Activated CD8-positive, alpha-beta memory T cell treated with anti-CD3 and anti-CD28 coated beads for 4 hours (primary cell): ENCODE data around the gene DNMT3A.

Experiments used
- DNase-seq, 2 donors: peaks; one replicate each; pipeline ENCODE4 v3.0.0-alpha.2; 2020; ENCODE audit warnings: low read depth in 2 of 2

DNMT3A gene

DNA sequence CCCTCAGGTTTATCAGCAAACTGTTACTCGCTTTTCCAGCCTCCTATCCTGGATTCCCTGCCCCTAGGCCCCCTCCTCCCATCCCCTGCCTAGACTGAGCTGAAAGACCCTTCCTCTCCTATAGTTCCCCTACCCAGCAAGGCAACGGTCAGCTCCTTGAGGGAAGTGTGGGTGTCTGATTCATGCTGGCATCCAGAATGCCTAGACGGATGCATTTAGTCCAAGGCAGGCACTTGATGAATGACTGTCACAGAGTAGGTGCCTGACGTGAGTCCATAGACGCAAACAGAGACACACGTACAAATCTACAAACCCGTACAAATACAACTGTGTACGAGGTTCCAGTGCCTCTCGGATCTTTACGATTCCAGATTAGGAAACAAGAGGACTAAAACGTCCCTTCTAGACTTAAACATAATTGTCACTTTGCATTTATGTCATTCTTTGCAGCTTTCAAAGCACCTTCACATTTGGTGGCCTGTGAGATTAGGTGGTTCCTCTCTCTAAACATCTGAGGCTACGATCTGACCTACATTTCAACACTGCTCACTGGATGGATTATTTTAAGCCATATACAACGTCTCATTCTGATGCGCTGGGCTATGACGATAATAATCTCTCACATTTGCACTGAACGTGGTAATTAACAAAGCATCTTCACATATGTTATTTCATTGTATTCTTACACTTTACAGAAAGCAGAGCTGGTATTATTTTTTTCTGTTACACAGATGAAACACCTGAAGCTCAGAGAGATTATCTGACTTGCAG is 36.7 kb downstream of the DNMT3A start:
- DNase-seq: no peak

DNA sequence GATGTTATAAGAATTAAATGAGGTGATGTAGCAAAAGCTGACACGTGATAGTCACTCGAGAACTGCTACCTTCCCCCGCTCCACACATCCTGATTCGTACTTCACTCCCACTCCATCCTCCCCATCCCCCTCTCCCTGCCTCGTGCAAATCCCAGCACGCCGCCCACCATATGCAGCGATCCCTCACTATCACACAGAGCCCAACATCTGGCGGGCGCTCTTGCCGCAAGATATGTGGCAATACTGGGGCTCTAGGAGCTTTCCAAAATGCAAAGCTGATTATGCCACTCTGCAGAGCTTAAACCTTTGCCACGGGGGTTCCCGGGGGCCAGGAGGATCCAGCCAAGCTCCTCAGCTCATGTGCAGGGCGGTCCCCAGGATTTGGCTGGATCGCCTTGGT is 37.4 kb downstream of the DNMT3A start:
- no peak for DNase-seq

DNA sequence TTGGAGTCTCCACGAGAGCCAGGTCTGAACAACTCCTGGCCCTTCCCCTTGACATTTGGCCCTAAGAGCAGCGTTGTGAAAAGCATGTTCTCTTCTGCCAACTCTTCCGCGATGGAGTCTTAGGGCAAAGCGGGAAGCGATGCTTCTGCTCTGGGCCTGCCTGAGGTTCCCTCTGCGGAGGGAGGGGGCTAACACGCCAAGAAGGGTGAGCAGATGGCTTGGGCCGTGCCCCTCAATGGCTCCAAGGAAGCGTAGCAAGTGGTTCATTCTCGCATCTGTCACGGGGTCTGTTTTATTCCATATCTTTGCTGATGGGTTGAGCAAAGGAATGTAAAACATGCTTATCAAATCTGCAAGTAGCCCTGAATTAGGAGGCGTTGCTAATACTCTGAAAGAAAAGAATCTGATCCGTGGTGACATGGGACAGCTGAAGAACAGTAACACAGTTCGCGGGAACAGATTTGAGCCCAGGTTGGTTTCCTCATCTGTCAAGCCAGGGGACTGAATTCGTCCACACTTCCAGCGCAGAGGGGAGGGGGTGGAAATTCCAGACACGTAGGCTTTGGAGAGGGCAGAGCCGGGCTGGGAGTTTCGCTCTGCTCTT is 38.0 kb downstream of the DNMT3A start:
- no peak for DNase-seq

DNA sequence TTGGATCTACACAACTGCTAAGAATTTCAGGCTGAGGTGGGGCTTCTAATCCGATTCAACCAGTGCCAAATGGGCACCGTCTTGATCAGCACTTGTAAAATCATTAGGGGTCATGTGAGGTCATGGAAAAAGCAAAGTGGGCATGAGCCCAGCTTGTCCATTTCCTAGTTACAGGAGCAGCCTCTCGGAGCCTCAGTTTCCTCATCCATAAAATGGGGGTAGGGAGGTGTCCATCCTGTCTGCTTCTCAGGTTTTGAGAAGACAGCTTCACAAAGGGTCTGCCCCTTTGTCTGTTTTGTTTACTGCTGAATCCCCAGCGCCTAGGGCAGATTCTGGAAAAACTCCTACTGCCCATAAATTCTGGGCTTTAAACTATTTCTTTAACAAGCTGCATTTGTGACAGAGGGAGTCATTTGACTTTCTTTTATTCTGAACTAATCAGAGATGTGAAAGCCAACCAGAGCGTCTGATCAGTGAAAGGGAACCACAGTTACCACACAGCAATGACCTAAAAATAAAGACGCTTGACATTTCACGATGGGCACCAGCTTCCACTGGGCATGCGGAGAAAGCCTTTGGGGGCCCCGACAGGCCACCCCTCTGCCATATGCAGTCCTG is 38.9 kb downstream of the DNMT3A start:
- DNase-seq: no peak

DNA sequence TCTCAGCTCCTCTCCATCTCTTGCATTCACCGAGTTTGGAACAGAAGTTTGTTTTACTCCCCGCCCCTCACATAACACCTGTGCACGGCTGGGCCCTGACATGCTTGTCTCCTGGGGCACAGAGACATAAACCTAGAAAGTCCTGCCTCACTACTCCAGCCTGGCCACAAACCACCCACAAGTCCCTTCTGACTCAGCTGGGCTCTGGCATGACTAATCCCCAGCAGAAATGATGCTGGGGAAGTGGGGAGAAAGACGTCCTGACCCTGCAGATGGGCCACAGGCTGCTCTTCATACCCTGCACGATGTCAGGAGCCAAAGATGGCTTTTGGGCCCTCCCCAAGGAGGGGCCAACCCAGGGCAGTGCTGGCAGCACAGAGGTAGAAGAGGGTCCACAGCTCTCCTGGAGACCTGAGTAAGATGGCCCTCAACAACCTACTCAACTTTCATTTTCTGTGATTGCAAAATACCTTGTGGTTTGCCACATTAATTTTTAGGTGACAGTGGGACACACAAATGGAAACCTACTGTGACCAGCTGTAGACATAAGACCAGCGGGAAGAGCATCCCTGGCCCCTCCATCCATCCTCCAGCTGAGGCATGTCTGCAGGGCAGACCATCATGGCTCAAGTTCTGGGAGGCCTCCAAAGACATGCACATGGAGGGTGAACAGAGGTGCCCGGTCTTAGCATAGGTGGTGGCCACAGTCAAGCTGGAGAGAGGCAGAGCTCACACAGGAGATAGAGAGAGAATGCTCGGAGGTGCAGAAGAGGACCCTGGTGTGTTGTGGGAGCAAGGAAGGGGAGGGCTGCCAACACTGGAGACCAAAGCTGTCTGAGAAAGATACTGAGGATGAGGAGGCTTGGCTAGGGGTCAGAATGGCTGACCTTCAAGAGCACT is 40.0 kb downstream of the DNMT3A start:
- DNase-seq: peak; percentile 45 to 61

DNA sequence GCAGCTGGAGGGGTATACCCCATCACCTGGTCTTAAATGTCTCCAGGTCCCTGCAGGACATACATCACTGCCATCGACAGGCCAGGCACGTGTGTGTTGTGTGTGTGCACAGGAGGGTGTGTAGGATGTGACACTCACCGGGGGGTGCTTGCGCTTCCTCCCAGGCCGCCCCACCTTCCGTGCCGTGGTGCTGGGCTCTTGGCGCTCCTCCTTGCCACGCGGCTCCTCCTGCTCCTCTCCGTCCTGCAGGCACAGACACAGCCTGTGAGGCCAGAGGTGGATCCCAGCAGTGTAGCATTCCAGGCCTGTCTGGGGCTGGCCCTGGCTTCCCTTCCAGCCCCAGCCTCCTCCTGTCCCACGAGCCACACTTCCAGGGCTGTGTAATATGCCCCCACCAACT is 41.7 kb downstream of the DNMT3A start:
- no peak for DNase-seq

DNA sequence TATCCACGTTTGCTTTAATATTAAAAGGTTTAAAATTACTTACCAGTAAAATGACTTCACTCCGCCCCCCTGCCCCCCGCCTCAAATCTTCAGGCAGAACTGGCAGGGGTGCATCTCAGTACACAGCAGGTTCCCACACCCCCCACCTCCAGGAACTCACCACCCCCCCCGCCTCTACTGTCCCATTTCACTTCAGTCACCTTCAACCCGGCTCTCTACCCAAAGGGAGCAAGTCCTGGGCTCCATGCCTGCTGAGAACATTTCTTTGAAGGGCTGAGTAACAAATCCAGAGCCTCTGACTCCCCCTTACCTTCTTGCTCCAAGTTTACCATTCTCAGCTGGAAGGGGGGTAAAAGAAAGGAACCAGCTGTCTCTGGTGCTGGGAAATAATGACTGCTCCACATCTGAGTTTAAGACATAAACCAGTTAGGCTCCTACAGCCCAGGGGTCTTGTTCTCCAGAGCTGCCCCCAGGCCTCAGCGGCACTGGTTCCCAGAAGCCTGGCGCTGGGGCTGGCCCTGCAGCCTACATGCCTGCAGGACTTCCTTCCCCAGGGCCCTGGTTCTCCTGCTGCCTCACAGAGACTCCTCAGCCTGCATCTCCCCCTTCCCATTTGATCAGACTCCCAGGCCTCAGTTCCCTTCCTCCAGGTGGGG is 42.8 kb downstream of the DNMT3A start:
- DNase-seq: no peak

DNA sequence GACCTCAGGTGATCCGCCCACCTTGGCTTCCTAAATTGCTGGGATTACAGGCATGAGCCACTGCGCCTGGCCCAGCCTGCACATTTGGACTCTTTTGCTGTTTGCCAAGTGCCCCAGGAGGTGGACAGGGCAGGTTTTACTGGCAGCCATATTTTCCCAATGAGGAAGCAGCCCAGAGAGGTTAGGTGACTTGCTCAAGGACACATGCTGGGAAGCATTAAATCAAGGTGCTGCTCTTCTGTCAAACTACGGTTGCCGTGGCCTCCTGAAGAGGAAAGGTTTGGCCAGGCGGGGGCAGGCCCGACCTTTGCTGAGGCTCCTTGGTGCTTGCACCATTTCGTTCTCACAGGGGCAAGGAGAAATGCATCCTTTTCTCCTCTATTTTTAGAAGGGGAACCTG is 44.0 kb downstream of the DNMT3A start:
- no peak for DNase-seq

DNA sequence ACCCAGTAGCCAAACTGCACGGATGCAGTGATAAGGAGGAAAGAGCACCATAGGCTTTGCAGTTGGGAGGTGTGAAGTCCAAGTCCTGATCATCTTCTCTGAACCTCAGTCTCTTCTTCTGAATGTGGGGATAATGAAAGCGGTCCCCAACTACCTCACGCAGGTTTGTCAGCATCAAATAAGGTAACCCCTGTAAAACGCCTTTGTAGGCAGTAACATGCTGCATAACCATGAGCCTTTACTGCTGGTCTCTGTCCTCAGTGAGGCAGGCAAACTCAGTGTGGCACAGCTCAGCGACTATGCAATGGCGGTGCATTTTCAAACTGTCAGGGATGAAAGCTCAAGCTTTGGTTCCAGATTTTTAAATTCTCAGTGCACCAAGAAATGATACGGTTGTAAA is 46.1 kb downstream of the DNMT3A start:
- DNase-seq: no peak

DNA sequence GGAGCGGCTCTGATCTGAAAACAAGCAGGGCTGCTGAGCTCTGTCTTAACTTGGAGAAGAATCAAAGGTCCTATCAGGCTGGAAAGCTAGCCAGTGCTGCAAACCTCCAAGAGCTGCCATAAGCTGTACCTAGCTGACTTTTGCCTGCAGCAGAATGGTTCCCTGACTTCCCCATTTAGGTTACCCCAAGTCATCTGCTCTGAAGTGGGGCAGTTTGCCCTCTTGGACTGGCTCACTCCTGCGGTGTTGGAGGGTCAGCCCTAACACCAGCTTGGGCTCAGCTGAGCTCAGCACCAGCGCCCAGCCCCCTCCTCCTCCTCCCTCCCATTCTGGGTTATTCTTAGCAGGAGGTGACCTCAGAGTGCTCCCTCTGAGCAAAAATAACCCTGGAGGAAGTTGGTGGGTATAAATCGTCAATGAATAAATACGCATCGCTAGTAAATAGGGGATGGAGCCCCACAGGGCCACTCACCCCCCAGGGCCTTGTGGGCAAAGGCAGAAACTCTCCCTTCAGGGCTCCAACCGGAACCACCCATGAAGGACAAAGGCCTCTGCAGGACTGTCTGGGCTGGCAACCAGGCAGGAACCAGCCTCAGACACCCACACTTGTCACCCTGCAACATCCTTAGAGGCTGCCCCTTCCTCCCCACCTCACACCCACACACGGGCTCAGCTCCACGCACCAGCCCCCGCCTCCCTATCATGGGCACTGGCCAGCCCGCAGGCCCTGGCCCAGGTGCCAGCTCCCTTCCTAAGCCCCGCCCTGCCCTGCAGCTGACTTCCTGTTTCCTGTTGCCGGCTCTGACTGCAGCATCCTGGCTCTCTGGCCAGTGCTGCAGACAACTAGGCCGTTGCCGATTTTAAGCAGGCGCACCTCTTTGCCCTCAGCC is 46.9 kb downstream of the DNMT3A start:
- DNase-seq: peak; percentile 45 to 56

DNA sequence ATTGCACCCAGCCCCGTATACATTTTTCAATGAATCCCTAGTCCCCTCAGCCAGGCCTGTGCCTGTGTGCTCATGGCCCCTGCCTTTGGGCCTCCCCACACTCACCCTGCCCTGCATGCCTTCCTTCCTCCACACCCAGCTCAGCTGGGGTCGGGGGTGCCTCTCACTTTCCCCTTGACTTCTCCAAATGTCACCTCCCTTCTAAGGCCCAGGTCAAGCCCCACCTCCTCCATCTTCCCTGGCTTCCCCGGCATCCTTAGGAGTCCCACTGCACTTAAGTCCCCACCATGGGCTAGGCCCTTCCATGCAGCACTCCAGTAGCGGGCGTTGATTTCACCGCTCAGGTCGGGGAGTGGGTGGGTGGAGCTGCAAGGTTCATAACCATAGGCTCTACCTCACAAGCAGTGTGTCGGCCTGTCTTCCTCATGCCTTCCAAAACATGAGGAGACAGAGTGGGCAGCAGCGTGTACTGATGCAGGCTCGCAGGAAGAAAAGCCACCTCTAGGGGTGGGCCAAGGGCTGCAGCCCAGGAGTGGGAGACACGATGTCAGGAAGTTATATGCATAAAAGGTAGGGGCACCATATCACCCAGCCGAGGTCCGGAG is 47.7 kb downstream of the DNMT3A start:
- DNase-seq: no peak

DNA sequence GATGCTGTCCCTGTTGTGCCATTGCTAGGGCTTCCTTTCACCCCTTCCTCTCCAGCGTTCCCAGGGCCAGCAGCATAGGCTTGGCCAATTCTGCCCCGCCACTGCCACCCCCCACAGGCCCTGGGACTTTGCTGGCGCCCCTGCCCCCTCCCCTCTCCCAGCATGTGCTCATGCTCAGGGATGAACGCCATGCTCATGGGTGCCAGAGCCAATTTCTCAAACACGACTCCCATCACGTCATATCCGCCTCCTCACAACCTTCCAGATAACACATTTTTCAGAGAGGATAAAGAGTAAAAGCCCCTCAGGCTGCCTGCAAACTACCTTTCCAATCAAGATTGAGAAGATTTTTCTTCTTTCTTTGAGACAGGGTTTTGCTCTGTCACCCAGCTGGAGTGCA is 48.6 kb downstream of the DNMT3A start:
- no peak for DNase-seq

DNA sequence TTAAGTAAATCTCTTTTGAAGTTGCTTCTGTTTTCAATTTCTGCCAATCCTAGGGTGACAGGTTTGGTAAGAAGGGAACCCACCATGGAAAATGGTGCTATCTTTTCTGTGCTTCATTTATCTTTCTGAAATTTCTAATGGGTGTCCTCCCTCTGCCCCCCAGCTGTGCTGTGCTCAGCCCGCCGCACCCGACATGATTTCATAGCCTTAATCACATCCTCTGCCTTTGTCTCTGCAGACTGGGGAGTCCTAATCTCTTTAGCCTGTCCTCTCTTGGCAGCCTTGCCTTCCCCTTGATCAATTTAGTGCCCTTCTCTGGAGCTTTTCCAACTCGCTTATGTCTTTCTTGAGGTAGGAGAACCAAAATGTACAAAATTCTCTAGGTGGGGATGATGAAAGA is 49.3 kb downstream of the DNMT3A start:
- no peak for DNase-seq

DNA sequence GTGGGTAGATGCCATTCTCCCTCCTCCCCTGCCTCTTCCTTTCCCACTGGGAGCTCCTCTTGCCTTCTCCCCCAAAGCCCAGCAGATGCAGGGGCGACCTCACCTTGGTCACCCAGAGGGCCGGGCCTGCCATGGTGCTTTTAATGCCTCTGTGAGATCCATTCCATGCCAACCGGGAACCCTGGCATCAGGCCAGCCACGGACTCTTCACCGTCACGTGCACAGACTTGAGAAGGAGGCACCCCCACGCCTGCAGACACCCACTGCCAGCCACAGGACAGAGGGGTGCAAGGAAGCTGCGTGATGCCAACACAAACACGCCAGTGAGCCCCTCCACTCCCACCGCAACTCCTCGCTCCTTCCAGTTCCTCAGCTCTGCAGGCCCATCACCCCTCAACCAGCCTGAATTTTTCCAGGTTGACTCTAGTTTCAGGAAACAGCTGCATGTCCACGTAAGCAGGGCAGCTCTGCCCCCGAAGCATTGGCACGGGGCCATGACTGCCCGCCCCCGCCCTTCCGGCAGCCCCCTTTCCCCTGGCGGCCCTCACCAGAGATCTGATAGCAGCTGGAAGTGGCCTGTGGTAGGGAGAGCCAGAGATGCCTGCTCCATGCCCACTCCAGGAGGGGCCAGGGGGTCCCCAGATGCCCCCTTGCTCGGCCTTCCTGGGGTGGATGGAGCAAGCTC is 50.8 kb downstream of the DNMT3A start:
- DNase-seq: no peak

DNA sequence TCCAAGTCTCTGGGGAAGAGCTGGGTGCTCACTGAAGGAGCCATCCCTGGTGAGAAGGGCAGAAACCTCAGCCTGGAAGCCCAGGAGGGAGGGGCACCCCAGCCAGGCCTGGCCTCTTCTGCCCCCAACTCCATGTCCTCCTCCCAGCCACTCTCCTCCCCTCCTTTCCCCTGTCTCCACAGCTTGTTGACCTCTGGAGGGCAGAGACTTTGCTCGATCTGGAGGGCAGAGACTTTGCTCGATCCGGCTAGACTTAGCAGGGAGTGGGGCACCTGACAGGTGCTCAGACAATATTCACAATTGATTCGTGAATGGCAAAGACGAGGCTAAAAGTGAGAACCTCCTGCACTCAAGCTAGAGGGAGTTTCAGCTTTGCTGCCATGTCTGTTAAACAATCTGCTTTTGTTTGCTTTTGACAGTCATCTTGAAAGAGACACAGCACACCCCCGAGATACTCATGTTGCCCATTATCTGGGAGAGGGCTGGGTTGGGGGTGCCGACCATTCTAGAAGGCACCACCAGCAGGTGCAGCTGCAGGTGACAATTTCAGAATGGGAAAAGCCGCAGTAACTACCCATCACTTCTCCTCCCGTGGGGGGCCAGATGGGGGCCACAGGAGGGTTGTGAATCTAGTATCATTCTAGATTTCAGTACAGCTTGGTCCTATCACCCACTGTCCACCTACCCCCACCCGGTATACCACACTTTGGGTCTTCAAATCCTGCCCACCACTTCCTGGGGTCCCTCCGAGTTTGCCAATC is 54.8 kb downstream of the DNMT3A start:
- DNase-seq: no peak

DNA sequence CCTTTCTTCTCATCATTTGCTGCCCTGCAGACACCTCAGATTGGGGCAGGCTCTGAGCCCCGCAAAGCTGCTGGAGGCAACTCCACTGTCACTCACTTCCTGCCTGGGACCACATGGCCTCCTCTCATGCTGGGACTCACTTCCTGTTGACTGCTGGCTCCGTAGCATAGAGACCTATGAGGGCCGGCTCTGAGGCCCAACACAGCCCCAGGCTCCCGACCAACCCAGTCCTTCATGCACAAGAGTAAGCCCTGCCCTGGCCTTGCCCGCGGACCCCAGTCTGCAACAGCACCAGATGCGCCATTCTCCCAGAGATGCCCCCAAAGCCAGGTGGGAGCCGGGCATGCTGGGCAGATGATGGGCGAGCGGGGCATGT is 55.7 kb downstream of the DNMT3A start:
- peak in 1 of 2 donors; percentile 47 for DNase-seq

DNA sequence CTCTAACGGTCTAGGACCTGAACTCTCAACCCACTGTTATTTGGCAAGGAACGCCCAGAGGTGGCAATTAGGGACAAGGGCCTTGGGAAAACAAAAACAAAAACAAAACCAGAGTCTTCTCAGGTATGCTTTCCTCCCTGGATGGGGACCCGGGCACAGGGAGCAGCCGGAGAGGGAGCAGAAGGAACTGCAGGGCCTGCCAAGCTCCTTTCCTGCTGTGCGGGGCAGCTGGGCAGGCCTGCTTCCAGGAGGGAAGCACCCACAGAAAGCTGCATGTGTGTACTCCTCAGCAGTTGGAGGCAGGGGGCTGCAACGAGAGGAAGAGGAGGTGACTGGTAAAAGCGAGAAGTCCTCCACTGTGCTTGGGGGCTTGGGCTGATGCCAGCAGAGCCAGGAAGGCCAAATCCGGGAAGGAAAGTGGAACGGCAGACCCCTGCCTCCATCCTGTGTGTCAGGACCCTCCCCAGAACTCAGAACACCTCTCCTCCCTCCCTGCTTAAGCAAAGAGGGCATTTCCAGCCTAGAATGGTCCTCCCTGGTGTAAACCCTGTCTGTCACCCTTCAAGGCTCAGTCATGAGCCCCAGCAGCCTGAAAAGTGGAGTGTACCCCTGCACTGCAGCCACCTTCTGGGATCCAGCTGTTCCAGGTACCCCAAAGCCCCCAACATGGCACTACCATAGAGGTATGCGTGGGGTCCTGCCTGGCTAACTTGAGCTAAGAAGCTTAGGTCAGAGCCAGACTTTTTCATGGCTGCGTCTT is 56.3 kb downstream of the DNMT3A start:
- DNase-seq: no peak

DNA sequence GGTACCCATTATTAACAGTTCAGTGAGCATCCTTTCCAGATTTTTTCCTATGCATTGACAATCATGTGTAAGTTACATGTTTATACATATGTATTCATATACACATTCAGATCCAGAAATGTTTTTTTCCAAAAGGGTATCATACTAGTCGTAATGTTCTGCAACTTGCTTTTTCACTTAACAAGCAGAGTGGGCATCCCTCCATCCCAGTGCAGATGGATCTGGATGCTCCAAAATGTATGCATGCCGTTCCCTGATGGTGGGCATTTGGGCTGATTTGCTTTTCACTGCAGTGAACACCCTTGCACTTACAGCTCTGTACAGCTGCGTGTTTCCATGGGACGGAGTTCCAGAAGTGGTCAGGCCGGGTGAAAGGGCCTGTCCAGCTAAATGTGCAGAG is 57.0 kb downstream of the DNMT3A start:
- no peak for DNase-seq
